ENCODE data around the gene FBXO30.

DNA sequence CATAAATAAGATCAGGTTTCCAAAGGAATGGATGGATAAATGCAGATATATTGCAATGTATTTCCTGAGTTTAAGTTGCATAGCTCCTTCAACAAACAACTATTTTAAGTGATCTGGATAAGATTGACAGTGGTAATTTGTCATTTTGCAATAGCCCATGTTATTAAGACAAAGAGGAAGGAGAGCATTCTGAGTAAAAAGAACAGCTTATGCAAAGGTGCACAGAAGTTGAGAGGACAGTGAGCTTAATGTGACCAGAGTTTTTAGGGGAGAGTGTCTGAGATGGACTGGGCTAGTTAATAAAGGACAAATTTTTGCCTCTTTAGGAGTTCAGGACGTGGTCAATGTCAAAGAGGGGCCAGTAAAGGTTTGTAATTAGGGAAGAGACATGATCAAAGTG, 48.8 kb upstream of the FBXO30 start:
- no peak for TF ChIP-seq GABPA (tag; conservative IDR thresholded peaks at IDR 0.05; ENCODE audit: low read depth)
- no peak for TF ChIP-seq NFE2 (IDR thresholded peaks at IDR 0.05; ENCODE audit: low read depth)
- TF ChIP-seq HDAC2 (IDR thresholded peaks at IDR 0.05), result no peak
- TF ChIP-seq ZNF274 (IDR thresholded peaks at IDR 0.05; ENCODE audit: borderline replicate concordance, low read depth, low read length), result no peak
- TF ChIP-seq SPI1 (IDR thresholded peaks at IDR 0.05; ENCODE audit: borderline replicate concordance, low read depth, low read length), result no peak
- no peak for TF ChIP-seq CREM (IDR thresholded peaks at IDR 0.05; ENCODE audit: low read depth)
- TF ChIP-seq TRIM24 (IDR thresholded peaks at IDR 0.05), result no peak
- TF ChIP-seq, protein P1, sequence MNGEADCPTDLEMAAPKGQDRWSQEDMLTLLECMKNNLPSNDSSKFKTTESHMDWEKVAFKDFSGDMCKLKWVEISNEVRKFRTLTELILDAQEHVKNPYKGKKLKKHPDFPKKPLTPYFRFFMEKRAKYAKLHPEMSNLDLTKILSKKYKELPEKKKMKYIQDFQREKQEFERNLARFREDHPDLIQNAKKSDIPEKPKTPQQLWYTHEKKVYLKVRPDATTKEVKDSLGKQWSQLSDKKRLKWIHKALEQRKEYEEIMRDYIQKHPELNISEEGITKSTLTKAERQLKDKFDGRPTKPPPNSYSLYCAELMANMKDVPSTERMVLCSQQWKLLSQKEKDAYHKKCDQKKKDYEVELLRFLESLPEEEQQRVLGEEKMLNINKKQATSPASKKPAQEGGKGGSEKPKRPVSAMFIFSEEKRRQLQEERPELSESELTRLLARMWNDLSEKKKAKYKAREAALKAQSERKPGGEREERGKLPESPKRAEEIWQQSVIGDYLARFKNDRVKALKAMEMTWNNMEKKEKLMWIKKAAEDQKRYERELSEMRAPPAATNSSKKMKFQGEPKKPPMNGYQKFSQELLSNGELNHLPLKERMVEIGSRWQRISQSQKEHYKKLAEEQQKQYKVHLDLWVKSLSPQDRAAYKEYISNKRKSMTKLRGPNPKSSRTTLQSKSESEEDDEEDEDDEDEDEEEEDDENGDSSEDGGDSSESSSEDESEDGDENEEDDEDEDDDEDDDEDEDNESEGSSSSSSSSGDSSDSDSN (IDR thresholded peaks at IDR 0.05; ENCODE audit: borderline replicate concordance in 1 of 2, low read depth in 2 of 2, low read length in 2 of 2), result no peak
- TF ChIP-seq FOXA1 (IDR thresholded peaks at IDR 0.05; ENCODE audit: borderline replicate concordance), result no peak
- TF ChIP-seq RFX5 (IDR thresholded peaks at IDR 0.05; ENCODE audit: low read depth, low read length), result no peak
- TF ChIP-seq, protein P2, sequence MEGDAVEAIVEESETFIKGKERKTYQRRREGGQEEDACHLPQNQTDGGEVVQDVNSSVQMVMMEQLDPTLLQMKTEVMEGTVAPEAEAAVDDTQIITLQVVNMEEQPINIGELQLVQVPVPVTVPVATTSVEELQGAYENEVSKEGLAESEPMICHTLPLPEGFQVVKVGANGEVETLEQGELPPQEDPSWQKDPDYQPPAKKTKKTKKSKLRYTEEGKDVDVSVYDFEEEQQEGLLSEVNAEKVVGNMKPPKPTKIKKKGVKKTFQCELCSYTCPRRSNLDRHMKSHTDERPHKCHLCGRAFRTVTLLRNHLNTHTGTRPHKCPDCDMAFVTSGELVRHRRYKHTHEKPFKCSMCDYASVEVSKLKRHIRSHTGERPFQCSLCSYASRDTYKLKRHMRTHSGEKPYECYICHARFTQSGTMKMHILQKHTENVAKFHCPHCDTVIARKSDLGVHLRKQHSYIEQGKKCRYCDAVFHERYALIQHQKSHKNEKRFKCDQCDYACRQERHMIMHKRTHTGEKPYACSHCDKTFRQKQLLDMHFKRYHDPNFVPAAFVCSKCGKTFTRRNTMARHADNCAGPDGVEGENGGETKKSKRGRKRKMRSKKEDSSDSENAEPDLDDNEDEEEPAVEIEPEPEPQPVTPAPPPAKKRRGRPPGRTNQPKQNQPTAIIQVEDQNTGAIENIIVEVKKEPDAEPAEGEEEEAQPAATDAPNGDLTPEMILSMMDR (IDR thresholded peaks at IDR 0.05 in 2 of 3, conservative IDR thresholded peaks at IDR 0.05 in 1 of 3; ENCODE audit: insufficient read depth in 2 of 3, low read depth in 1 of 3, low read length in 3 of 3), result no peak
- TF ChIP-seq KAT7 (CRISPR knock-in tag; IDR thresholded peaks at IDR 0.05; ENCODE audit: borderline replicate concordance), result no peak

All from K562 (cell line).